GM23248 (cell line): ENCODE results near the gene CCDC175.

ENCODE experiments used
- EZH2 ChIP-seq: fragments of 200-600 bp; sonication (generic); IDR thresholded peaks from 2 replicates; pipeline ENCODE4 v1.6.1; 2018; ENCODE audit warnings: antibody characterized with exemption, mild to moderate bottlenecking; ENCODE audit not compliant: insufficient read depth, poor library complexity, severe bottlenecking
- EZH2phosphoT487 ChIP-seq: fragments of 200-600 bp; sonication (generic); IDR thresholded peaks from 2 replicates; pipeline ENCODE4 v1.6.1; 2018; ENCODE audit warnings: antibody characterized with exemption, moderate library complexity, mild to moderate bottlenecking, low read depth; ENCODE audit not compliant: insufficient read depth

DNA sequence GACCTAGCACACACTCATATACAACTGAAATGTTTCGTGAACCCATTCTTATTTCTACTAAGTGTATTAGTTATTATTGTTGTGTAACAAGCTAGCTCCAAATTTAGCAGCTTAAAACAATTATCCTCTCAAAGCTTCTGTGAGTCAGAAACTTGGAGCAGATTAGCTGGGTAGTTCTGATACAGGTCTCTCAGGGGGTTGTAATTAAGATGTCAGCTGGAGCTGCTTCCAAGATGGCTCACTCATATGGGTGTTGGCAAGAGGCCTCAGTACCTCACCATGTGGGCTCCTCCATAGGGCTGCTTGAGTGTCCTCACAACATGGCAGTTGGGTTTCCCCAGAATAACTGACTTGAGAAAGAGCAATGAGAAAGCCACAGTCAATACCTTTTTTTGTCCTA is 121.2 kb downstream of the CCDC175 start:
- no peak for TF ChIP-seq EZH2phosphoT487
- TF ChIP-seq EZH2: no peak
